Gastrocnemius medialis (tissue), 4 donors: ENCODE results near the gene DOC2A.

Experiments used
- CTCF ChIP-seq, 5 experiments: fragments of 450-650 bp in 3 of 5; fragments of 200-600 bp in 2 of 5; sonication (generic) in 2 of 5; IDR thresholded peaks in 4 of 5; conservative IDR thresholded peaks in 1 of 5; 1 replicate in 4 of 5; 2 replicates in 1 of 5; pipeline ENCODE4 v1.5.1; 2016 to 2019; ENCODE audit warnings: antibody characterized with exemption in 5 of 5, mild to moderate bottlenecking in 3 of 5, moderate library complexity in 3 of 5
- POLR2A ChIP-seq, 2 donors: fragments of 450-650 bp; IDR thresholded peaks; one replicate each; pipeline ENCODE4 v1.6.1; 2017; ENCODE audit warnings: antibody characterized with exemption in 2 of 2, mild to moderate bottlenecking in 2 of 2, moderate library complexity in 2 of 2

GRCh38 chr16:30010844-30011713 is at the start of gene DOC2A:
- TF ChIP-seq POLR2A (IDR thresholded peaks at IDR 0.05), result no peak
- no peak for TF ChIP-seq CTCF (IDR thresholded peaks at IDR 0.05 in 4 of 5, conservative IDR thresholded peaks at IDR 0.05 in 1 of 5)
